ENCODE measurements around the gene PABPN1L. TPM values are rescaled to one million over a fixed set of nuclear protein-coding genes. Genes with fewer than 3 reads are reported as not detected.

PABPN1L gene
- total RNA-seq, 1 donor from 2014 or later = not detected

DNA sequence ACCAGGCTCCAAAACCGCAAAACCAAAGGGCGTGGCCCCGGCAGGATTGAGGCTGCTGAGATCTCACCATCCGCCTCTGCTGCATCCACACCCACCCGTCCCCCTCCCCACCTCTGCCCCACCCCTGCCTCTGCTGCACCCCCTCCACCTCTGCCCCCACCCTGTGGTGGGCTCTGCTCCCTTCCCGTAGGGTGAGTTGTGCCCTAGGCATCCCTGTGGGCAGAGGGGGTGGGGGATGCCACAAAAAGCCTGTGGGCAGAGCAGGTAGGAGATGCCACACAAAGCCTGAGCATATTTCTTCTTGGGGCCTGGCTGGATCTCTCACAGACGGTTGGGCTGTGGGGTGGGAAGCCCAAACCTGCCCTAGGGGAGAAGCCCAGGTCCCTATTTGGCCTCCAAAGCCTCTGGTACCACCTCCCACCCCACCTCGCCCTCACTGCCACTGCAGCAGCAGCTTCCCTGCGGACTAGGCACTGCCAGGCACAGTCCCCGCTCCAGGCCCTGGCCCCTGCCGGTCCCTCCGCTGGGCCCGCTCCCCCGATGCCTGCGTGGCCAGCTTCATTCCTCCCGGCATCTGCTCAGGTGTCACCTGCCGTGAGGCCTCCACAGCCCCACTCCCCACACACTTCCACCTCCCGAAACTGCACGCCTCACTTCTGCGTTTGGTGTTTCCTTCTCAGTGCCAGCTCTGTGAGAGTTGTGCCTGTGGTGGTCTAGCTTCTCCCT is 11.3 kb upstream of the PABPN1L start:
- H3K9ac ChIP-seq (ENCODE audit: low read length) = no peak overlapping the region
- H3K27ac ChIP-seq (ENCODE audit: low read depth, low read length) = no peak overlapping the region
- H3K36me3 ChIP-seq (ENCODE audit: insufficient read depth, low read length) = no peaks in the 10 kb centered on the region
- no peaks in the 10 kb centered on the region for H3K9me3 Mint-ChIP-seq (ENCODE audit: unreplicated experiment)
- H3K9me3 ChIP-seq (ENCODE audit: insufficient read depth, low read depth, low read length) = no peaks in the 10 kb centered on the region
- H3K79me2 ChIP-seq (ENCODE audit: insufficient read depth, low read length) = no peaks in the 10 kb centered on the region
- H3K27me3 ChIP-seq (ENCODE audit: insufficient read depth, low read length) = peaks cover 7% of the 10 kb centered on the region
- H2AFZ ChIP-seq (ENCODE audit: low read depth, low read length) = no peak overlapping the region
- no peak overlapping the region for H3K4me3 Mint-ChIP-seq (ENCODE audit: unreplicated experiment)
- H3K27me3 Mint-ChIP-seq (ENCODE audit: low read depth, unreplicated experiment) = peaks cover 33% of the 10 kb centered on the region
- no peaks in the 10 kb centered on the region for H3K4me1 Mint-ChIP-seq (ENCODE audit: low read depth, unreplicated experiment)
- H3K4me2 ChIP-seq (ENCODE audit: low read length) = no peak overlapping the region
- no peaks in the 10 kb centered on the region for H4K20me1 ChIP-seq (ENCODE audit: insufficient read depth, low read length)
- H3K27ac Mint-ChIP-seq (ENCODE audit: unreplicated experiment) = no peak overlapping the region
- no peak overlapping the region for H3K4me3 ChIP-seq (ENCODE audit: insufficient read depth, low read depth, low read length)
- no peak for TF ChIP-seq EZH2 (IDR thresholded peaks at IDR 0.05; ENCODE audit: insufficient read depth, low read length)
- TF ChIP-seq, protein P1, sequence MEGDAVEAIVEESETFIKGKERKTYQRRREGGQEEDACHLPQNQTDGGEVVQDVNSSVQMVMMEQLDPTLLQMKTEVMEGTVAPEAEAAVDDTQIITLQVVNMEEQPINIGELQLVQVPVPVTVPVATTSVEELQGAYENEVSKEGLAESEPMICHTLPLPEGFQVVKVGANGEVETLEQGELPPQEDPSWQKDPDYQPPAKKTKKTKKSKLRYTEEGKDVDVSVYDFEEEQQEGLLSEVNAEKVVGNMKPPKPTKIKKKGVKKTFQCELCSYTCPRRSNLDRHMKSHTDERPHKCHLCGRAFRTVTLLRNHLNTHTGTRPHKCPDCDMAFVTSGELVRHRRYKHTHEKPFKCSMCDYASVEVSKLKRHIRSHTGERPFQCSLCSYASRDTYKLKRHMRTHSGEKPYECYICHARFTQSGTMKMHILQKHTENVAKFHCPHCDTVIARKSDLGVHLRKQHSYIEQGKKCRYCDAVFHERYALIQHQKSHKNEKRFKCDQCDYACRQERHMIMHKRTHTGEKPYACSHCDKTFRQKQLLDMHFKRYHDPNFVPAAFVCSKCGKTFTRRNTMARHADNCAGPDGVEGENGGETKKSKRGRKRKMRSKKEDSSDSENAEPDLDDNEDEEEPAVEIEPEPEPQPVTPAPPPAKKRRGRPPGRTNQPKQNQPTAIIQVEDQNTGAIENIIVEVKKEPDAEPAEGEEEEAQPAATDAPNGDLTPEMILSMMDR (IDR thresholded peaks at IDR 0.05; ENCODE audit: insufficient read depth, low read depth, low read length) = no peak
- FAIRE-seq (no peak), DNase-seq (ENCODE audit: low read depth) (no peak)
- no peaks in the 10 kb centered on the region for H3K4me1 ChIP-seq (ENCODE audit: insufficient read depth, low read length)
- no peaks in the 10 kb centered on the region for H3K36me3 Mint-ChIP-seq (ENCODE audit: low read depth, unreplicated experiment)

DNA sequence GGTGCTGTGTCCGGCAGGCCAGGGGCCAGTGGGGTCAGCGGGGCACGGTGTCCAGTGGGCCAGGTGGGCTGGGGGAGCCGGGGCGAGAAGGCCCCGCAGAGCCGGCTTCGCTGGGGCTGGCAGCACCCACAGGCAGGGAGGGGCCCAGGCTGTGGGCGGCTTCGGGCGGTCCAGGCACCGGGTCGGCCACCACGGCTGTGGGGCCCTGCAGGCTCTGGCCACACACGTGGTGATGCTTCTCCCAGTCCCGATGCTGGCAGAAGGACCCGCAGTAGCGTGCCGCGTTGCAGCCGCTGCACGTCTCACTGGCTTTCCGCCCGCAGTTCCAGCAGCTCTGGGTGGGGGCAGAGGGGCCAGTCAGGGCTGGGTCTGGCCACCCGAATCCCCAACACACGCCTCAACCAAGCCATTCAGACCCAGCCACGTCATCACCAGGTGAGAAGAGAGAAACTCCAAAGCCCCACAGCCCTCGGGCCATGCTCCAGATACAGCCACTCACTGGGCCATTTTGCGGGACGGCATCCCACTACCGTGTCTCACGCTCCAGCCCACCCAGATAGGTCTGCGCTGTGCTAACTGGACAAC is 10.6 kb upstream of the PABPN1L start:
- Histone ChIP-seq H3K4me2 (ENCODE audit: low read length) (no peak overlapping the region), H3K27ac (ENCODE audit: low read depth, low read length) (no peak overlapping the region), H2AFZ (ENCODE audit: low read depth, low read length) (no peak overlapping the region), H3K27me3 (ENCODE audit: insufficient read depth, low read length) (peaks cover 7% of the 10 kb centered on the region), H3K9ac (ENCODE audit: low read length) (no peak overlapping the region), H3K79me2 (ENCODE audit: insufficient read depth, low read length) (no peaks in the 10 kb centered on the region), H3K4me3 (ENCODE audit: insufficient read depth, low read depth, low read length) (no peak overlapping the region), H3K4me1 (ENCODE audit: insufficient read depth, low read length) (no peaks in the 10 kb centered on the region), H3K9me3 (ENCODE audit: insufficient read depth, low read depth, low read length) (no peaks in the 10 kb centered on the region), H3K36me3 (ENCODE audit: insufficient read depth, low read length) (no peaks in the 10 kb centered on the region), H4K20me1 (ENCODE audit: insufficient read depth, low read length) (no peaks in the 10 kb centered on the region)
- H3K27me3 Mint-ChIP-seq (ENCODE audit: low read depth, unreplicated experiment) = peaks cover 33% of the 10 kb centered on the region
- no peak overlapping the region for H3K4me3 Mint-ChIP-seq (ENCODE audit: unreplicated experiment)
- no peak overlapping the region for H3K27ac Mint-ChIP-seq (ENCODE audit: unreplicated experiment)
- DNase-seq (ENCODE audit: low read depth) (no peak), FAIRE-seq (no peak)
- H3K9me3 Mint-ChIP-seq (ENCODE audit: unreplicated experiment) = no peaks in the 10 kb centered on the region
- no peaks in the 10 kb centered on the region for H3K36me3 Mint-ChIP-seq (ENCODE audit: low read depth, unreplicated experiment)
- TF ChIP-seq, protein P1 (IDR thresholded peaks at IDR 0.05; ENCODE audit: insufficient read depth, low read depth, low read length) = no peak
- TF ChIP-seq EZH2 (IDR thresholded peaks at IDR 0.05; ENCODE audit: insufficient read depth, low read length) = no peak
- no peaks in the 10 kb centered on the region for H3K4me1 Mint-ChIP-seq (ENCODE audit: low read depth, unreplicated experiment)

DNA sequence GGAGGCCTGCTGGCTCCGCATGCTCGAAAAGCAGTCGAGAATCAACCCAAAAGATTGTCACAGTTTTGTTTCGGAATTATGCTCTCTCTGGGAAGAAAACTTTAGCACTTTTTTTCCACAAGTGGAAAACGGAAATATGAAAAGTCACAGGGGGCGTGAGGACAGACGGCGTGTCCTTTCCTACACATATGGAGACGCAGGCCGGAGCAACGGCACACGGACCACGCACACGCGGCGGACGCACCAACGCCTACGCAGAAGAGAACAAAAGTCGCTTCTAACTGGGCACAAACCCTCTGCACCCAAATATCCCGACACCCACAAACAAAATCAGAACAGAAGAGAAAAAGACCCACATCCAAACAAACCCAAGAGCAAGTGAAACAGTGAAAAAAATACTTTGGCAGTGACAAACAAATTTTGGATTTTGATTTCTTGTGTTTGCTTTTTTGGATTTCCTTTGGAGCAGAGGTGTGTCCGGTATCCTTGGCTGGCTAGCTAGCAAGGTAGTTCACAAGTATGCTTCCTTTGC is 9.3 kb upstream of the PABPN1L start:
- no peak overlapping the region for H3K9ac ChIP-seq (ENCODE audit: low read length)
- TF ChIP-seq EZH2 (IDR thresholded peaks at IDR 0.05; ENCODE audit: insufficient read depth, low read length) = no peak
- TF ChIP-seq, protein P1 (IDR thresholded peaks at IDR 0.05; ENCODE audit: insufficient read depth, low read depth, low read length) = no peak
- Mint-ChIP-seq H3K27me3 (ENCODE audit: low read depth, unreplicated experiment) (peaks cover 39% of the 10 kb centered on the region), H3K4me1 (ENCODE audit: low read depth, unreplicated experiment) (no peaks in the 10 kb centered on the region), H3K9me3 (ENCODE audit: unreplicated experiment) (no peaks in the 10 kb centered on the region), H3K27ac (ENCODE audit: unreplicated experiment) (no peak overlapping the region), H3K4me3 (ENCODE audit: unreplicated experiment) (no peak overlapping the region), H3K36me3 (ENCODE audit: low read depth, unreplicated experiment) (no peaks in the 10 kb centered on the region)
- H3K27ac ChIP-seq (ENCODE audit: low read depth, low read length) = no peak overlapping the region
- H3K27me3 ChIP-seq (ENCODE audit: insufficient read depth, low read length) = no peaks in the 10 kb centered on the region
- no peaks in the 10 kb centered on the region for H3K9me3 ChIP-seq (ENCODE audit: insufficient read depth, low read depth, low read length)
- H3K4me3 ChIP-seq (ENCODE audit: insufficient read depth, low read depth, low read length) = no peak overlapping the region
- DNase-seq (ENCODE audit: low read depth) (no peak), FAIRE-seq (no peak)
- H3K4me2 ChIP-seq (ENCODE audit: low read length) = no peak overlapping the region
- H3K79me2 ChIP-seq (ENCODE audit: insufficient read depth, low read length) = no peaks in the 10 kb centered on the region
- no peaks in the 10 kb centered on the region for H4K20me1 ChIP-seq (ENCODE audit: insufficient read depth, low read length)
- H2AFZ ChIP-seq (ENCODE audit: low read depth, low read length) = no peak overlapping the region
- H3K4me1 ChIP-seq (ENCODE audit: insufficient read depth, low read length) = no peaks in the 10 kb centered on the region
- no peaks in the 10 kb centered on the region for H3K36me3 ChIP-seq (ENCODE audit: insufficient read depth, low read length)

All from astrocyte (in vitro differentiated cells and primary cell).